HG02588 (cell line): ENCODE measurements around the gene EFNA2.

Source experiments
- ATAC-seq: cut with Tn5 transposase; IDR thresholded peaks from one replicate; pipeline ENCODE4 v1.9.1; 2021; ENCODE audit warnings: mild to moderate bottlenecking, moderate library complexity; ENCODE audit not compliant: unreplicated experiment

EFNA2 gene

DNA sequence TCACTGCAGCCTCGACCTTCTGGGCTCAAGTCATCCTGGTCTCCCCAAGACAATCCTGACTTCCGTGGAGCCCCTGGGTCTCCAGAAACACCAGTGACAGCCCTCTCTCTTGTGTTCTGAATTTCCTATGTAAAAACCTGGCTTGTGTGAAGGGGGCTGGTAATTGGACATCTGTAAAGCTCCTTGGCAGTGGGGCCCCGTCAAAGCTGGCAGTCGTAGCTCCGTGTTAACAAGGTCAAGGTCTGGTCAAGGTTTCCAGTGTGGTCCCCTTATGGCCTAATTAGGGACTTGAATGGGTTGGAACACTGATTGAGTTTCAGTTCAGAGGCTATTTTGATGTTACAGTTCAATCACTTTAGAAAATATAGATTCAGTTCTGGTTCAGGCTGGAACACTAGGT, 65.2 kb downstream of the EFNA2 start:
- no peak for ATAC-seq
